Measurements from ENCODE around the gene PARL.

- TF ChIP-seq CTCF (IDR thresholded peaks at IDR 0.05), result no peak
- no peak for TF ChIP-seq POLR2A (IDR thresholded peaks at IDR 0.05)
These were observed 67.0 kb downstream of the PARL start for GRCh38 chr3:183817639-183818038.

Measured in tibial nerve (tissue), 3 donors.